HG03175 (cell line): ENCODE results near the gene VWF.
"Not testable (repeated sequence)": the region's sequence is repeated elsewhere in the genome, so short reads cannot be mapped to it uniquely, and the experiment has no call there.

Experiments
- ATAC-seq: cut with Tn5 transposase; IDR thresholded peaks from one replicate; pipeline ENCODE4 v1.9.1; 2021; ENCODE audit warnings: mild to moderate bottlenecking, moderate library complexity; ENCODE audit not compliant: unreplicated experiment

The VWF gene

GRCh38 chr12:6124411-6125309, at the start of gene VWF:
Gene VWF, minus strand, starts transcription at chr12:6124670. Its CDS starts 1,474 bp downstream, at chr12:6123196.
- ATAC-seq, result no peak

GRCh38 chr12:6172862-6173261, 48.4 kb upstream of the VWF start:
- no peak for ATAC-seq

GRCh38 chr12:6172086-6172485, 47.6 kb upstream of the VWF start:
- no peak for ATAC-seq

- ATAC-seq, result no peak
These were observed 47.0 kb upstream of the VWF start for GRCh38 chr12:6171409-6172015.

- ATAC-seq, result peak; percentile 71
These were observed 43.1 kb upstream of the VWF start for GRCh38 chr12:6167327-6168280.

- no peak for ATAC-seq
These were observed 42.3 kb upstream of the VWF start for GRCh38 chr12:6166808-6167207.

GRCh38 chr12:6165395-6165794, 40.9 kb upstream of the VWF start:
- no peak for ATAC-seq

GRCh38 chr12:6163416-6164060, 39.1 kb upstream of the VWF start:
- no peak for ATAC-seq

GRCh38 chr12:6161124-6161882, 36.8 kb upstream of the VWF start:
- ATAC-seq, result no peak

GRCh38 chr12:6160049-6160649, 35.7 kb upstream of the VWF start:
- ATAC-seq, result not testable (repeated sequence)

GRCh38 chr12:6159166-6160011, 34.9 kb upstream of the VWF start:
- ATAC-seq, result not testable (repeated sequence)

GRCh38 chr12:6158749-6159148, 34.3 kb upstream of the VWF start:
- no peak for ATAC-seq

GRCh38 chr12:6158255-6158654, 33.8 kb upstream of the VWF start:
- ATAC-seq, result no peak

- no peak for ATAC-seq
These were observed 33.0 kb upstream of the VWF start for GRCh38 chr12:6157482-6157881.

GRCh38 chr12:6154730-6155459, 30.4 kb upstream of the VWF start:
- no peak for ATAC-seq

GRCh38 chr12:6148722-6149121, 24.3 kb upstream of the VWF start:
- not testable (repeated sequence) for ATAC-seq

- no peak for ATAC-seq
These were observed 23.6 kb upstream of the VWF start for GRCh38 chr12:6148061-6148460.

- ATAC-seq, result no peak
These were observed 22.5 kb upstream of the VWF start for GRCh38 chr12:6146951-6147350.
